PFSK-1 (cell line): ENCODE measurements around the gene PGAP3.

ENCODE experiments used
- FOXP2 ChIP-seq: optimal IDR thresholded peaks from 2 replicates; pipeline ENCODE3; 2011; ENCODE audit warnings: borderline replicate concordance, control low read depth, inconsistent platforms; ENCODE audit not compliant: insufficient read depth; ENCODE audit errors: extremely low read length, extremely low read depth
- POLR2AphosphoS5 ChIP-seq: IDR thresholded peaks from 2 replicates; pipeline ENCODE4 v1.6.1; 2012; ENCODE audit warnings: low read depth, mild to moderate bottlenecking, control low read depth, low read length, moderate library complexity
- REST ChIP-seq, 2 experiments: IDR thresholded peaks; 2 replicates each; pipeline versions ENCODE4 v1.6.1 to v1.8.0; 2011 to 2012; ENCODE audit warnings: low read depth in 2 of 2, low read length in 2 of 2, control low read depth in 1 of 2, inconsistent platforms in 1 of 2, mild to moderate bottlenecking in 1 of 2, moderate library complexity in 1 of 2; ENCODE audit not compliant: insufficient read depth in 1 of 2
- SIN3A ChIP-seq: IDR thresholded peaks from 2 replicates; pipeline ENCODE4 v1.6.1; 2012; ENCODE audit warnings: mild to moderate bottlenecking, low read length, moderate library complexity, borderline replicate concordance; ENCODE audit not compliant: insufficient read depth
- TAF1 ChIP-seq: IDR thresholded peaks from 2 replicates; pipeline ENCODE4 v1.6.1; 2012; ENCODE audit warnings: low read length, control low read depth, borderline replicate concordance; ENCODE audit not compliant: insufficient read depth

The PGAP3 gene

GRCh38 chr17:39688475-39688835 is 598 bp upstream of the PGAP3 start:
- TF ChIP-seq FOXP2 (no peak), SIN3A (no peak), REST (IDR thresholded peaks at IDR 0.05; ENCODE audit: insufficient read depth in 1 of 2, low read depth in 2 of 2, low read length in 2 of 2) (no peak), TAF1 (no peak), POLR2AphosphoS5 (no peak)

- no peak for TF ChIP-seq TAF1
- no peak for TF ChIP-seq POLR2AphosphoS5
- TF ChIP-seq SIN3A = no peak
- TF ChIP-seq FOXP2 = no peak
- TF ChIP-seq REST (IDR thresholded peaks at IDR 0.05; ENCODE audit: insufficient read depth in 1 of 2, low read depth in 2 of 2, low read length in 2 of 2) = no peak
Observed at GRCh38 chr17:39687101-39687545, 734 bp downstream of the PGAP3 start.

- no peak for TF ChIP-seq SIN3A
Observed at GRCh38 chr17:39684369-39685192, 3.3 kb downstream of the PGAP3 start.

GRCh38 chr17:39683295-39683939 is 4.4 kb downstream of the PGAP3 start:
- TF ChIP-seq SIN3A (no peak), FOXP2 (no peak), TAF1 (no peak)

GRCh38 chr17:39679521-39680192 is 8.2 kb downstream of the PGAP3 start:
- no peak for TF ChIP-seq TAF1
- no peak for TF ChIP-seq FOXP2
- TF ChIP-seq REST (IDR thresholded peaks at IDR 0.05; ENCODE audit: insufficient read depth in 1 of 2, low read depth in 2 of 2, low read length in 2 of 2) = no peak
- TF ChIP-seq SIN3A = no peak
- TF ChIP-seq POLR2AphosphoS5 = no peak
